HTERT RPE-1 (cell line): Measurements from ENCODE around the gene ZC3H10.
"Not testable (repeated sequence)": the region's sequence is repeated elsewhere in the genome, so short reads cannot be mapped to it uniquely, and the experiment has no call there.

ENCODE experiments used
- in situ Hi-C: fragments of 300-500 bp; cut with MboI; formaldehyde crosslinking; loops from 4 replicates; pipeline ENCODE4 v1.14.3; 2020; ENCODE audit warnings: low sequenced_read_pairs

Gene ZC3H10, protein sequence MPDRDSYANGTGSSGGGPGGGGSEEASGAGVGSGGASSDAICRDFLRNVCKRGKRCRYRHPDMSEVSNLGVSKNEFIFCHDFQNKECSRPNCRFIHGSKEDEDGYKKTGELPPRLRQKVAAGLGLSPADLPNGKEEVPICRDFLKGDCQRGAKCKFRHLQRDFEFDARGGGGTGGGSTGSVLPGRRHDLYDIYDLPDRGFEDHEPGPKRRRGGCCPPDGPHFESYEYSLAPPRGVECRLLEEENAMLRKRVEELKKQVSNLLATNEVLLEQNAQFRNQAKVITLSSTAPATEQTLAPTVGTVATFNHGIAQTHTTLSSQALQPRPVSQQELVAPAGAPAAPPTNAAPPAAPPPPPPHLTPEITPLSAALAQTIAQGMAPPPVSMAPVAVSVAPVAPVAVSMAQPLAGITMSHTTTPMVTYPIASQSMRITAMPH

DNA sequence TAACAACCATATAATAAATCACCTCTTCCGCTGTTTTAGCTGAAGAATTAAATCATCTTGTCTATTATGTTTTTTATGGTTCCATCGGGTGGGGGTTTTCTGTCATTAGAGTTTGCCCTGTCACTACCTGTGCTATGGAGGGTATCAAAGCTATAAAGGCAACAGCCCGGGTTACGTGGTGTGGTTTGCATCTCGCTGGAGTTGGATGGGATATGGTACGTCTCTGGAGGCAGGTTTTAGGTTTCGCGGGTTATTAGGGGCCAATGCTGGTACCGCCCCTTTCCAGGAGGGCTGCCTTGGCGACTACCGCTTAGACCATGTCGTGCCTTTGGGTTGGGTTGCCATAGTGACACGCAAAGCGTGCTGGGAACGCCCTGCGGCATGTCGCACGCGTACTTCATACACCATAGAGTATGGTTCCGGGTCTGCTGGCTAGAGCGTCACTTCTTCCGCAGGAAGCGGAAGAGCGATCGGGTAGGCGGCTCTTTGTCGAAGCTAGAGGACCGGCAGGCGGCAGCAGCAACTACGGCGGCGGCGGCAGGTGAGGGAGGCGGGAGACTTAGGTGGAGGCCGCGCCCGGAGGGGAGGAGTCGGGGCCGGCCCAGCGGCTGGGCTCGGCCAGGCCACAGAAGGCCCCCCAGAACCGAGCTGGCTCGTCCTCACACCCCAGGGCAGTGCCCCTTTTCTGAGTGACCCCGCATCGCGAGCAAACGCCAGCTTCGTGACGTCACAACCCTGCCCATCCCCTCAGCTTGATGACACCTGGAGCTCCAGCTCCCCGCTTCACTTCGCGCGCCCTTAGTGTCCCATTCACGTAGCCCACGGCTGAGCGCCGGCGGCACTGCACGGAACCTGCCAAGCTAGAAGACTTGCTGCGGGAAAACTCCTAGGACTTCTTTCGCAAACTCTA lies at the start of gene ZC3H10:
Gene ZC3H10 (plus strand): TSS at position 489 of the 910 bp plus-strand sequence. CDS start 2,297 bp downstream, outside the sequence.
- in situ Hi-C loops, result no loop called here

DNA sequence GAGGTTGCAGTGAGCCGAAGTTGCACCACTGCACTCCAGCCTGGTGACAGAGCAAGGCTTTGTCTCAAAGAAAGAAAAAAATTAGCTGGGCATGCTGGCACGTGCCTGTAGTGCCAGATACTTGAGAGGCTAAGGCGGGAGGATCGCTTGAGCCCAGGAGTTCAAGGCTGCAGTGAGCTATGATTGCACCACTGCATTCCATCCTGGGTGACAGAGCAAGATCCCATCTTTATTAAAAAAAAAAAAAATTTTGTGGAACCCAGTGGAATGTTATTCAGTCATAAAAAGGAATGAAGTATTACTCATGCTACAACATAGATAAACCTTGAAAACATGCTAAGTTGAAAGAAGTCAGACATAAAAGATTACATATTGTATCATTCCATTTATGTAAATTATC lies 46.4 kb upstream of the ZC3H10 start:
- in situ Hi-C loops, result no loop called here

DNA sequence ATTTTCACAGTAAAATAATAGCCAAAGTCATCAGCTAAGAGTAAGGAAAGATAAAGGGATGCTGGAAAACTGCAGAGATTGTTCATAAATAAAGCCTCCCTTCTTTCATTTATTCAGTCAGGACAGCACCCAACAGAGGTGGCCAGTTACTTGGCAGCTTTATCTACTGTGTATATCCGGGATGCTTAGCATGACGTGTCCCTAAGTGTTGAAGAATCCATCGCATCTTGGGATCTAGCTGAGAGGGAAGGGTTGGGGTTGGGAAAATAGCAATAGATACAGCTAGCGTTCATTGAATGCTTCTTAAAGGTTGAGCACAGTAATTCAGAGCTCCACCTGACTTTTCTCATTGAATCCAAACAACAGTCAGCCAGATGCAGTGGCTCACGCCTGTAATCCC lies 43.7 kb upstream of the ZC3H10 start:
- in situ Hi-C loops, result no loop called here

DNA sequence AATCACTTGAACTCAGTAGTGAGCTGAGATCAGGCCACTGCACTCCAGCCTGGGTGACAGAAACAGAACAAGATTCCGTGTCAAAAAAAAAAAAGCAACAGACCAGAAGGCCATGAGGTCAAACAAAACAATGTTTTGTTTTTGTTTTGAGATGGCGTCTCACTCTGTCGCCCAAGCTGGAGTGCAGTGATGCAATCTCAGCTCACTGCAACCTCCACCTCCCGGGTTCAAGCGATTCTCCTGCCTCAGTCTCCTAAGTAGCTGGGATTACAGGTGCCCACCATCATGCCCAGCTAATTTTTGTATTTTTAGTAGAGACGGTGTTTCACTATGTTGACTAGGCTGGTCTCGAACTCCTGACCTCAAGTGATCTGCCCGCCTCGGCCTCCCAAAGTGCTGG lies 40.1 kb upstream of the ZC3H10 start:
- in situ Hi-C loops, result not testable (repeated sequence)

DNA sequence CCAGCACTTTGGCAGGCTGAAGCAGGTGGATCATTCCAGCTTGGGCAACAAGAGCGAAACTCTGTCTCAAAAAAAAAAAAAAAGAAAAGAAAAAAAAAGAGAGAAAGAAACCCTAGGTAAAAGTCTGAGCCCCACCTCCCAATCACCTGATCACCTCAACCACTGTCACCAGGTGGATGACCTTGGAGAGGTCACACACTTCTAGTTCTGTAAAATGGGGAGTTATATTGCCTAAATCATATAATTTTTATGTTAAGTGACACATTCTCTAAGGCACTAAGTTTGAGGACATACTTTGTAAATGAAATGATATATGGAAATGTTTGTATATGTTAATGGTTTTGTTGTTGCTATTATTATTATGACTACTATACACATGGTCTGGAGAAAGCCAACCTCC lies 39.6 kb upstream of the ZC3H10 start:
- in situ Hi-C loops, result no loop called here

DNA sequence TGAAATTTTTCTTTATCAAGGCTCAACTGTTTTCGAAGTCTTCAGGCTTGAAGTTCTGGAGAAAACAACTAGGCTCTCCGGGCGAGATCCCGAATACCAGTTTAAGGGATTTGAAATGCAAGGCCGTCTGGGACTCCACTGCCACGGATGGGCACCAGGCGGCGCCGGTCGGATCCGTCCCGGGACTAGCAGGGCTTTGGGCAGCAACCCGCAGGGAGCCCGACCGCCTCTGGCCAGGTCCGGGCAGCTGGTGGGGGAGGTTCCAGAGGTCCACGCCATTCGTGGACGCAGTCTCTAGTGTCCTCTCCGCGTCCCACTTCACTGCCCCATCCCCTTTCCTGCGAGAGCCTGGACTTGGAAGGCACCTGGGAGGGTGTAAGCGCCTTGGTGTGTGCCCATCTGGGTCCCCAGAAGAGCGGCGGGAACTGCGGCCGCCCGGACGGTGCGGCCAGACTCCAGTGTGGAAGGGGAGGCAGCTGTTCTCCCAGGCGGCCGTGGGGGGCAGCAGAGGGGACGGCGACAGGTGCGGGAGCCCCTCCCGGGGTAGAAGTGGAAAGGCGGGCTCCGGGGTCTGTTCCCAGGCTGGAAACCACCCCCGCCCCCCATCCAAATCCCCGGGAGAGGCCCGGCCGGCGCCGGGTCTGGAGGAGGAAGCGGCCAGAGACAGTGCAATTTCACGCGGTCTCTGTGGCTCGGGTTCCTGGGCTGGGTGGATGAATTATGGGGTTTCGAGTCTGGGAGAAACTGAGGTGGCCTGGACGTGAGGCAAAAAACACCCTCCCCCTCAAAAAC lies 38.9 kb upstream of the ZC3H10 start:
- in situ Hi-C loops, result no loop called here

DNA sequence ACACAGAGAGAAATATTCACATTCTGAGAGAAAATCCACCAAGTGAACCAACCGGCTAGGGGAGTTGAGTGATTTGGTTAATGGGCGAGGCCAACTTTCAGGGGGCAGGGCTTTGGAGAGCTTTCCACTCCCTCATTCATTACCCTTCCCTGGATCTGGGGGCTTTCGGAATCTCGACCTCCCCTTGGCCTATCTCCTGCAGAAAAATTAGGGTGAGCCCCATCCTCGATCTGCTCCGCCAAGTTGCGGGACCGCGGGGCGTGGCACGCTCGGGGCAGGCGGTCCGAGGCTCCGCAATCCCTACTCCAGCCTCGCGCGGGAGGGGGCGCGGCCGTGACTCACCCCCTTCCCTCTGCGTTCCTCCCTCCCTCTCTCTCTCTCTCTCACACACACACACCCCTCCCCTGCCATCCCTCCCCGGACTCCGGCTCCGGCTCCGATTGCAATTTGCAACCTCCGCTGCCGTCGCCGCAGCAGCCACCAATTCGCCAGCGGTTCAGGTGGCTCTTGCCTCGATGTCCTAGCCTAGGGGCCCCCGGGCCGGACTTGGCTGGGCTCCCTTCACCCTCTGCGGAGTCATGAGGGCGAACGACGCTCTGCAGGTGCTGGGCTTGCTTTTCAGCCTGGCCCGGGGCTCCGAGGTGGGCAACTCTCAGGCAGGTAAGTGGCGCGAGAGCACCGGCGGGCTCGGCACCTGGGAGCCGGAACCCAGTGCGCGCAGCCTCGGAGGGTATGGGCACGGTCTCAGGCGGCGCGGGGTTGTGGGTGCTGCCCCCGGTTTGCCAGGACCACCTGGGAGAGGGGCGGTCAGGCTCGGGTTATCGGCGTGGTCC lies 38.1 kb upstream of the ZC3H10 start, which contains the start of gene ERBB3:
Gene ERBB3 (plus strand): TSS at position 443 of the 833 bp plus-strand sequence. CDS start 136 bp downstream, at position 579.
- in situ Hi-C loops, result no loop called here

DNA sequence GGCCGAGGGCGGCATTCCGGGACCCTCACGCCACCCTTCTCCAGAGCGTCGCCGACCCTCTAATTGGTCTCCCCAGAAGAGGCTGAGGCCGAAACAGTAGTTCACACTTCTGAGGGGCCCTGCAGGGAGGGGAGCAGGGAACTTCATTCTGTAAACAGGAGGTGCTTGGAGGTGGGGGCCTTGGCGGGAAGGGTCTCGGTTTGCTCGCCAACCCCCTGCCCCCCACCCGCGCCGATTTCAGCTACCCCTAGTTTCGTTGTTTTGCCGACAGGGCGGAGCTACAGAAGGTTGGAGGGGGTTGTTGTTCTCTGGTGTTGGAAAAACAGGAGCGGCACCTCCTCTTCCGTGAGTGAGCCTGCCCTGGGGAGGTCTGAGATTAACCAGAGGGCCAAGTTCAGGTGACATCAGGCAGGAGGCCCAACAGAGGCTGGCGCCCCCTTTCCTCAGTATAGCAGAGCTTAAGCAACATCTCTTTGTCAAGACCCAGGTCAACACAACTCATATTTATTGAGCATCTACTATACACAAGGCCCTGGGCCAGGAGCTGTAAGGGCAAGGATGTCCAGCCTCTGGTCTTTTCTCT lies 37.4 kb upstream of the ZC3H10 start:
- in situ Hi-C loops, result no loop called here

DNA sequence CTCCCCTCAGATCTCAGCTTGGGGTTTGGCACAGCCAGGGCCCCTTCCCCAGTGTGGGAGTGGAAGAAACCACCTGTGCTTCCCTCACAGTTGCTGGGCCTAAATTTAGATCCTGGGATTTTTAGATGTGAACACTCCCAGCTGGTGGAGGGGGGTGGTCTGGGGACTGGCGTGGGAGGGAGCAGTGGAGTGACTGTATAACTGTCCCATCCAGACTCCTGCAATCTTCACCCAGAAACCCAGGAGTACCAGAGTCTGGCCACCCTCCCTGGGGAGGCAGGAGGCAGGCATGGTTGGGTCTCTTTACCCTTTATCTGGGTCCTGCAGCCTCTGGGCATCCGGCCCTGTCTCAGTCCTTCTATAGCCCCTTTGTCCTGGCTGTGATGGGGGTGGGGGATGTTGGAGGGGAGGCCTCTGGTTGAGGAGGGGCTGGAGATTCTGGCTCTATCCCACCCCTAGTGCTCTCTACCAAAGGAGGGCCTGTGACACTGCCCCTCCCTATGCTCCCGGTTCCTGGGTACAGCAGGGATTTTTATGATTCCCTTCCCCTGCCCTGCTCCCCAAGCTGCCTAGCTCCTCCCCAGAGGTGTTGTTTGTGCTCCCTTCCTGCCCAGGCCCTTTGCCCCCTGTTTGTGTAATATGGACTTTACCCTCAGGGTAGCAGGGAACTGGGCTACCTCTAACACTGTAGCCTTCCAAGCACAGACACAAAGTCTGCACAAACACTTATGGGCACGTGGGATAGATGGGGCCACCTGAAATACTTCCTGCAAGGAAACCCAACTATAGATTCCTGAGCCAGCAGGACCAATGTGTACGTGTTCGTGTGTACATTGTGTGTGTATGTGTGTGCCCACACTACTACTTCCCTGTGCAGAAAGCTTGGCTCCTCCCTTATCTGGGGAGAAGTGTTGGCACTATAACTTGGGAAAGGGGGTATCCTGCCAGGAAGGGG lies 36.4 kb upstream of the ZC3H10 start:
- in situ Hi-C loops, result no loop called here

DNA sequence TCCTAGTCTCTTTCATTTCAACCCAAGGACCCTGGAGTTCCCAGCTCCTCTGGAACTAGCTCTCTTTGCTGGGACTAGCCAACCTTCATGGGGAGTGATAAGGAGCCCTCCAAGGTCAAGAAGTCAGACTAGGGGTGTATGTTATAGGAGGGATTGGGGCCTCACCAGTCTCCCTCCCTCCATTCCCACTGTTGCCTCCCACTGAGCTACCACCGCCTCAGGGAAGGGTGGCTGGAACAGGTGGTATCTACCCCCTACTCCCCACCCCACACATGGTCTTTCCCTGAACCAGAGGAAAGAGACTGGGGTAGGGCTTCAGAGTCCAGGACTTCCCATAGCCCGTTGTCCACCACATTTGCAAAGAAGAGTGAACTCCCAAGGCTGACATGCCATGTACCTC lies 35.7 kb upstream of the ZC3H10 start:
- in situ Hi-C loops, result no loop called here

DNA sequence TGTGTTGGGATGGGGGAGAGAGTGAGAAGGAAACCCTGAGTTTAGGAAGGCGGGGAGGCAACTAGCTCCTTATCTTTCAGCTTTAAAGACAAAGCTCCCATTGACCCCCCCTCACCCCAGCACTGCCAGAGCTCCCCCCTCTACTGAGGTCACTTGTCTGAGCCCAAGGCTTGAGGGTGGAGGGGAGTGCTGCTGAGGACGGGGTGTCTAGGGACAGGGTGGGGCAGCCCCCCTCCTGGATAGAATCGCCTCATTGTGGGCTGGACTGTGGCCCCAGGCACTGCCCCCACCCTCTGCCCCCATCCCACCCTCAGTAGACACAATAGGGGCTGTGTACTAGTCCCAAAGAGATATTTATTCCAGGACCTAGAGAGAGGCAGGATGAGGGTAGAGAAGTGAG lies 35.1 kb upstream of the ZC3H10 start:
- in situ Hi-C loops, result no loop called here

DNA sequence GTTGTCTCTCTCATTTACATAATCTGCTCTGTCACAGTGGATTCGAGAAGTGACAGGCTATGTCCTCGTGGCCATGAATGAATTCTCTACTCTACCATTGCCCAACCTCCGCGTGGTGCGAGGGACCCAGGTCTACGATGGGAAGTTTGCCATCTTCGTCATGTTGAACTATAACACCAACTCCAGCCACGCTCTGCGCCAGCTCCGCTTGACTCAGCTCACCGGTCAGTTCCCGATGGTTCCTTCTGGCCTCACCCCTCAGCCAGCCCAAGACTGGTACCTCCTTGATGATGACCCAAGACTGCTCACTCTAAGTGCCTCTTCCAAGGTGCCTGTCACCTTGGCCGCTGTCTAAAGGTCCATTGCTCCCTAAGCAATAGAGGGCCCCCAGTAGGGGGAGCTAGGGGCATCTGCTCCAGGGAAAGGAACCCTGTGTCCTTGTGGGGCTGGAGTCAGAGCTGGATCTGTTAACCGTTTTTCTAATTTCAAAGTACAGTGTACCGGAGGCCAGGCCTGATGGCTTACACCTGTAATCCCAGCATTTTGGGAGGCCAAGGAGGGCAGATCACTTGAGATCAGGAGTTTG lies 33.0 kb upstream of the ZC3H10 start:
- in situ Hi-C loops, result no loop called here

DNA sequence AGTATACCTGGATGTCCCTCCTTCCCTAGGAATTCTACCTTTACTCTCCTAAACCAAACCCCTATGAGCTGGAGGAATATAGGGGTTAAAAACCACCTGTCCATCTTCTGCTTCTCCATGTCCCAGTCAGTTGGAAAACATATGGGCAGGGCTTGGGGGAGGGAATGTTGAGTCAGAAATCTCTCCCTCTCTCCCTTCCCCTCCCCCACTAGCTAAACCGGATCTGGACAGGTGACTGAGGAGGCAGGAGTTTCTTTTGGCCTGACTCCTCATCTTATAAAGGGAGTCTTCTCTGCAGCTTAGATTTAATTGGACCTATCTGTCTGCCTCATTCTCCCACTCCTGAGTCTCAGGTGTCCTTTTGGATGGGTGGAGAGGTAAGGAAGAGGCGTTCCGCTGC lies 32.0 kb upstream of the ZC3H10 start:
- in situ Hi-C loops, result no loop called here

DNA sequence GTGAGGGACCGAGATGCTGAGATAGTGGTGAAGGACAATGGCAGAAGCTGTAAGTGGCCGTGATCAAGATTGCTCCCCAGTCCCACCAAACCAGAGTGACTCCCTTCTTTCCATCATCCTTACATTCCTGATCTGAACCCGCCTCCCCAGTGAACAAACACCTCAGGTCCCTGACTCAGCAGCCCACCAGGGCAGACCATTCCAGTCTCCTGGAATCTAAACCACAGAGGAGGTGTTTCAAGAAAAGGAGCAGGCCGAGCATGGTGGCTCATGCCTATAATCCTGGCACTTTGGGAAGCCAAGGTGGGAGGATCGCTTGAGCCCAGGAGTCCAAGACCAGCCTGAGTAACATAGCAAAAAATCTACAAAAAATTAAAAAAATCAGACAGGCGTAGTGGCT lies 31.5 kb upstream of the ZC3H10 start:
- in situ Hi-C loops, result no loop called here

DNA sequence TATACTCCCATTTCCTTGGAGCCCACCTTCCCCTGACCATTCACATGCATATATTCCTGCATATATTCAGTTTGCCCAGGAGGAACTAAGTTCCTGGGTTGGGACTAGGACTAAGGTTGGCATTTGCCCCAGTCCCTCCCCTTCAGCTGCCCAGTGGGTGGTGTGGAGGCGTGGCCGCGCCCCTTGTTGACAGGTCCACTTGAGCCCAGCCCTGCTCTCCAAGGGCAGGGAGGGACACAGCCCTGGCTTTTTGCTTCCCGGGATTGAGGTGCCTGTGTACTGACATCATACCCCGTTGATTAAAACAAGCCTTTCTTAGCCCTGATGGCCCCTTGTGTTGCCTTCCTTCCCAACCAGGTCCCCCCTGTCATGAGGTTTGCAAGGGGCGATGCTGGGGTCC lies 30.8 kb upstream of the ZC3H10 start:
- in situ Hi-C loops, result no loop called here

DNA sequence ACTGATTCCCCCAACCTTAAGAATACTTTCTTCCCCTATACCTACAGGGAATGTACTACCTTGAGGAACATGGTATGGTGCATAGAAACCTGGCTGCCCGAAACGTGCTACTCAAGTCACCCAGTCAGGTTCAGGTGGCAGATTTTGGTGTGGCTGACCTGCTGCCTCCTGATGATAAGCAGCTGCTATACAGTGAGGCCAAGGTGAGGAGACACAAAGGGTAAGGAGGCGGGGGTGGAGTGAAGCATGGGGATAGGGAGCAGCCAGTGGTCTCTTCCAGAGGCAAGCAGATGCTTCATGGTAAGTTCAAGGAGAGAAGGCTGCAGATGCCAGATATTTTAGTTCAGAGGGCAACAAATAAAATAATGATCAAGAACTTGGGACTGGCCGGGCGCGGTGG lies 20.3 kb upstream of the ZC3H10 start:
- in situ Hi-C loops, result no loop called here

DNA sequence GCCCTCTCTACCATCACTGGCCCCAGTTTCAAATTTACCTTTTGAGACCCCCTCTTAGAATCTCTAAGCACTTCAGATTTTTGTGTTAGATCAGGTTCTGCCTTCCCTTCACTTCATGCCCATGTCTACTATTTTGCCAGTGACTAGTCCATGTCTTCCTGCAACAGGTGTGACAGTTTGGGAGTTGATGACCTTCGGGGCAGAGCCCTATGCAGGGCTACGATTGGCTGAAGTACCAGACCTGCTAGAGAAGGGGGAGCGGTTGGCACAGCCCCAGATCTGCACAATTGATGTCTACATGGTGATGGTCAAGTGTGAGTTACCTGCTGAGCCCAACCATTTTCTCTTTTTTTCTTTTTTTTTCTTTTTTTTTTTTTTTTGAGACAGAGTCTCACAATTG lies 19.5 kb upstream of the ZC3H10 start:
- in situ Hi-C loops, result no loop called here

DNA sequence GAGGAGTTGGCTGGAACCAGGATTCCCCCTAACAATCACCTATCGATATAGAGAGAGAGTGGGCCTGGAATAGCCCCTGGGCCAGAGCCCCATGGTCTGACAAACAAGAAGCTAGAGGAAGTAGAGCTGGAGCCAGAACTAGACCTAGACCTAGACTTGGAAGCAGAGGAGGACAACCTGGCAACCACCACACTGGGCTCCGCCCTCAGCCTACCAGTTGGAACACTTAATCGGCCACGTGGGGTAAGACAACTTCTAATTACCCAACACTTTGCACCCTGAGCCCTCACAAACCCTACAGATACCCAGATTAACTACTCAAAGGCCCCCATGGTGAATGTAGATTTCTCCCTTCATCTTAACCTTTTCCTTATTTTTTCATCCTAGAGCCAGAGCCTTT lies 18.3 kb upstream of the ZC3H10 start:
- in situ Hi-C loops, result no loop called here
